PC-9 (cell line): ENCODE measurements around the gene ITGAD. TPM values are rescaled to one million over a fixed set of nuclear protein-coding genes. Genes with fewer than 3 reads are reported as not detected.

Experiments
- BruUV-seq: library from RNA; stranded (reverse); fragments of 400-500 nt; replicated peaks from 2 replicates; lab custom pipeline; 2021; lab: Mats Ljungman, UMichigan
- CTCF ChIA-PET: fragments of 300-600 bp; sonication (Branson Sonifier 250); formaldehyde crosslinking; loops from one replicate; lab custom pipeline; 2022; ENCODE audit warnings: antibody characterized with exemption; lab: Charles Lee
- POLR2A ChIA-PET: fragments of 300-600 bp; sonication (Branson Sonifier 250); formaldehyde crosslinking; loops from one replicate; lab custom pipeline; 2022; ENCODE audit warnings: antibody characterized with exemption; ENCODE audit not compliant: unreplicated experiment; lab: Charles Lee
- DNase-seq, 2 experiments: peaks; one replicate each; pipeline versions ENCODE4 v3.0.0 to v3.0.0-alpha.2; 2015 to 2022; ENCODE audit warnings: mixed read lengths in 1 of 2
- H2AFZ ChIP-seq: fragments of 200-600 bp; sonication (generic); 2 replicates; pipeline ENCODE4 v1.8.1; 2017; ENCODE audit warnings: antibody characterized with exemption
- H3F3A ChIP-seq: fragments of 200-600 bp; sonication (generic); 2 replicates; pipeline ENCODE4 v1.8.1; 2017; ENCODE audit warnings: antibody characterized with exemption, mild to moderate bottlenecking, low read depth; ENCODE audit not compliant: insufficient read depth
- H3K27ac ChIP-seq: fragments of 200-600 bp; sonication (generic); 2 replicates; pipeline ENCODE4 v1.6.1; 2016; ENCODE audit warnings: mixed run types
- H3K27me3 ChIP-seq: fragments of 200-600 bp; sonication (generic); 2 replicates; pipeline ENCODE4 v1.6.1; 2016; ENCODE audit warnings: low read depth, mixed run types; ENCODE audit not compliant: insufficient read depth
- H3K36me3 ChIP-seq: fragments of 200-600 bp; sonication (generic); 2 replicates; pipeline ENCODE4 v1.6.1; 2016; ENCODE audit warnings: low read depth, mixed run types
- H3K4me1 ChIP-seq: fragments of 200-600 bp; sonication (generic); replicated peaks from 2 replicates; pipeline ENCODE4 v1.6.1; 2016; ENCODE audit warnings: mixed run types; ENCODE audit not compliant: insufficient read depth
- H3K4me2 ChIP-seq: fragments of 200-600 bp; sonication (generic); 2 replicates; pipeline ENCODE4 v1.6.1; 2017; ENCODE audit warnings: mixed run types
- H3K4me3 ChIP-seq: fragments of 200-600 bp; sonication (generic); 2 replicates; pipeline ENCODE4 v1.6.1; 2016; ENCODE audit warnings: mixed run types
- H3K79me2 ChIP-seq: fragments of 200-600 bp; sonication (generic); 2 replicates; pipeline ENCODE4 v1.6.1; 2017; ENCODE audit warnings: low read depth, mixed run types
- H3K9me2 ChIP-seq: fragments of 200-600 bp; sonication (generic); 2 replicates; pipeline ENCODE4 v1.8.1; 2017; ENCODE audit warnings: mild to moderate bottlenecking; ENCODE audit not compliant: insufficient read depth
- H3K9me3 ChIP-seq: fragments of 200-600 bp; sonication (generic); 2 replicates; pipeline ENCODE4 v1.8.1; 2016; ENCODE audit warnings: low read depth; ENCODE audit not compliant: insufficient read depth
- H4K20me1 ChIP-seq: fragments of 200-600 bp; sonication (generic); 2 replicates; pipeline ENCODE4 v1.8.1; 2017; ENCODE audit not compliant: insufficient read depth
- EZH2 ChIP-seq: fragments of 200-600 bp; sonication (generic); IDR thresholded peaks from 2 replicates; pipeline ENCODE4 v1.8.0; 2017; ENCODE audit warnings: antibody characterized with exemption, low read depth
- intact Hi-C: fragments of 100-400 bp; cut with micrococcal nuclease; formaldehyde crosslinking; loops from one replicate; pipeline ENCODE4 v1.10.0; 2022; ENCODE audit not compliant: unreplicated experiment
- total RNA-seq: library from RNA; stranded (reverse); gene quantifications from 2 replicates; pipeline ENCODE4 v1.2.3, GENCODE V29; 2021
- TF ChIP-seq, protein P1 (sequence below): fragments of 200-600 bp; sonication (generic); conservative IDR thresholded peaks from 2 replicates; pipeline ENCODE4 v1.6.1; 2017; ENCODE audit warnings: mixed run types, antibody characterized with exemption, mild to moderate bottlenecking, moderate library complexity

Gene ITGAD
- total RNA-seq, 1 experiment from 2014 or later = not detected

- Histone ChIP-seq H3K9me3 (no peaks in the 10 kb centered on the region), H3K79me2 (no peaks in the 10 kb centered on the region), H2AFZ (no peak overlapping the region), H3K4me1 (no peaks in the 10 kb centered on the region), H3K27me3 (peaks cover 36% of the 10 kb centered on the region), H3K9me2 (no peaks in the 10 kb centered on the region), H3K4me2 (no peak overlapping the region), H3K36me3 (no peaks in the 10 kb centered on the region), H3K27ac (no peak overlapping the region), H4K20me1 (no peaks in the 10 kb centered on the region), H3F3A (no peaks in the 10 kb centered on the region), H3K4me3 (no peak overlapping the region)
- intact Hi-C loops = no loop called here
- POLR2A ChIA-PET = no interaction called here
- DNase-seq = no peak
- TF ChIP-seq EZH2 = no peak
- TF ChIP-seq, protein P1, sequence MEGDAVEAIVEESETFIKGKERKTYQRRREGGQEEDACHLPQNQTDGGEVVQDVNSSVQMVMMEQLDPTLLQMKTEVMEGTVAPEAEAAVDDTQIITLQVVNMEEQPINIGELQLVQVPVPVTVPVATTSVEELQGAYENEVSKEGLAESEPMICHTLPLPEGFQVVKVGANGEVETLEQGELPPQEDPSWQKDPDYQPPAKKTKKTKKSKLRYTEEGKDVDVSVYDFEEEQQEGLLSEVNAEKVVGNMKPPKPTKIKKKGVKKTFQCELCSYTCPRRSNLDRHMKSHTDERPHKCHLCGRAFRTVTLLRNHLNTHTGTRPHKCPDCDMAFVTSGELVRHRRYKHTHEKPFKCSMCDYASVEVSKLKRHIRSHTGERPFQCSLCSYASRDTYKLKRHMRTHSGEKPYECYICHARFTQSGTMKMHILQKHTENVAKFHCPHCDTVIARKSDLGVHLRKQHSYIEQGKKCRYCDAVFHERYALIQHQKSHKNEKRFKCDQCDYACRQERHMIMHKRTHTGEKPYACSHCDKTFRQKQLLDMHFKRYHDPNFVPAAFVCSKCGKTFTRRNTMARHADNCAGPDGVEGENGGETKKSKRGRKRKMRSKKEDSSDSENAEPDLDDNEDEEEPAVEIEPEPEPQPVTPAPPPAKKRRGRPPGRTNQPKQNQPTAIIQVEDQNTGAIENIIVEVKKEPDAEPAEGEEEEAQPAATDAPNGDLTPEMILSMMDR = no peak
- CTCF ChIA-PET = no interaction called here
- BruUV-seq = no TSS peak
Measured at GRCh38 chr16:31373235-31373634, 19.9 kb upstream of the ITGAD start.

DNA sequence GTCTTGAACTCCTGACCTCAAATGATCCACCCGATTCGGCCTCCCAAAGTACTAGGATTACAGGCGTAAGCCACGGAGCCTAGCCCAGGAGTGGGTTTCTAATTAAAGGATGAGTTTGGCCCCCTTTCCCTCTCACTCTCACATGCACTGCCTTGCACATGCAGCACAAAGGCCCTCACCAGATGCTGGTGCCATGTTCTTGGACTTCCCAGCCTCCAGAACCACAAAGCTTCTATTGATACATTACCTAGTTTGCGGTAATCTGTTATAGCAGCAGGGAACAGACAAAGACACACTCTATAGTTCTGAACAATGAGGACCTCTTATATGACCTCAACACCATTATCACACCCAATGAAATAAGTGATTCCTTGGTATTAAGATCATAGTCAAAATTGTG is 17.9 kb upstream of the ITGAD start:
- H3K27ac ChIP-seq = no peak overlapping the region
- ChIA-PET CTCF (no interaction called here), POLR2A (no interaction called here)
- no peak for DNase-seq
- no peaks in the 10 kb centered on the region for H3K36me3 ChIP-seq
- no peak overlapping the region for H3K4me2 ChIP-seq
- H3K9me3 ChIP-seq = no peaks in the 10 kb centered on the region
- H3K27me3 ChIP-seq = peaks cover 36% of the 10 kb centered on the region
- no peaks in the 10 kb centered on the region for H3F3A ChIP-seq
- TF ChIP-seq EZH2 = no peak
- TF ChIP-seq, protein P1 = no peak
- no peak overlapping the region for H2AFZ ChIP-seq
- H3K79me2 ChIP-seq = no peaks in the 10 kb centered on the region
- intact Hi-C loops = no loop called here
- no peaks in the 10 kb centered on the region for H3K9me2 ChIP-seq
- H3K4me3 ChIP-seq = no peak overlapping the region
- BruUV-seq = no TSS peak
- H4K20me1 ChIP-seq = no peaks in the 10 kb centered on the region
- no peaks in the 10 kb centered on the region for H3K4me1 ChIP-seq

DNA sequence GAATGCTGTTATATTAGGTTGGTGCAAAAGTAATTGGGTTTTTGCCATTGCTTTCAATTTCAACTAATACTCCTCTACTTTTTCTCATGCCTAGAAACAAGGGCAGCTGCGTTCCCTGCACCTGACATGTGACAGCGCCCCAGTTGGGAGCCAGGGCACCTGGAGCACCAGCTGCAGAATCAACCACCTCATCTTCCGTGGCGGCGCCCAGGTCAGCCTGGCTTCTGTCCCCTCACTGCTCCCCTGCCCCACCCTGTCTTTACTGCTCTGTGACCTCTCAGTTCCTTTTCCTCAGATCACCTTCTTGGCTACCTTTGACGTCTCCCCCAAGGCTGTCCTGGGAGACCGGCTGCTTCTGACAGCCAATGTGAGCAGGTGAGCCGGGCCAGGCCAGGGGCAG is 16.4 kb upstream of the ITGAD start:
- no peaks in the 10 kb centered on the region for H3K9me2 ChIP-seq
- H3K4me2 ChIP-seq = no peak overlapping the region
- H3K27ac ChIP-seq = no peak overlapping the region
- no peak for DNase-seq
- H3K27me3 ChIP-seq = peaks cover 26% of the 10 kb centered on the region
- intact Hi-C loops = no loop called here
- no peaks in the 10 kb centered on the region for H3K4me1 ChIP-seq
- no peaks in the 10 kb centered on the region for H3K36me3 ChIP-seq
- CTCF ChIA-PET = interaction anchor here (0.6 kb wide), 2 partner anchors 144 to 559 kb away, joined by 3 to 4 read pairs; no protein-coding TSS in a partner anchor
- POLR2A ChIA-PET = no interaction called here
- no peak overlapping the region for H3K4me3 ChIP-seq
- H4K20me1 ChIP-seq = no peaks in the 10 kb centered on the region
- BruUV-seq = no TSS peak
- H3K9me3 ChIP-seq = no peaks in the 10 kb centered on the region
- H3F3A ChIP-seq = no peaks in the 10 kb centered on the region
- no peaks in the 10 kb centered on the region for H3K79me2 ChIP-seq
- no peak overlapping the region for H2AFZ ChIP-seq
- TF ChIP-seq, protein P1 = no peak
- no peak for TF ChIP-seq EZH2
